ENCODE data around the gene LHFPL3. TPM values are rescaled to one million over a fixed set of nuclear protein-coding genes. Genes with fewer than 3 reads are reported as not detected.

Gene LHFPL3
- total and polyA plus RNA-seq, 2 experiments from 2014 or later, result not detected

DNA sequence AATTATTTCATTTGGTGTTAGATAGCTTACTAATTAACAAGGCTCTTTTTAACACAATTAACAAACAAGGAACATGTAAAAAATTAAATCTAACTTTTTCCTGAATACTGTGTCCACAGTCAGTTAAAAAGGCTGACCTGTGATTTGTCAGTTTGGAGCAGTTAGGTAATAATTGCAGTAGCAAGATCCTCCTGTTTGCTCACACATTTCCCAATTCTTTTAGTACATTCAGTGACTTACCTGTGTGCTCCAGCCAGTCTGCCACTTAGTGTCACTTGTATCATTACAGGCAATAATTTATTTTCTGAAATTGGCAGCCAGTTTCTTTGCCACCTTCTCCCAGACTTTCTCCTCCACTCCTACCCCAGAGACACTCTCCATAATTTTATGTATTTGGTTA lies 66.8 kb downstream of the LHFPL3 start:
- no peaks in the 10 kb centered on the region for H3F3A ChIP-seq (ENCODE audit: insufficient read depth)
- no peaks in the 10 kb centered on the region for H3K4me1 ChIP-seq (ENCODE audit: insufficient read depth)
- H3K9me2 ChIP-seq (ENCODE audit: insufficient read depth), result no peaks in the 10 kb centered on the region
- no peaks in the 10 kb centered on the region for H3K79me2 ChIP-seq (ENCODE audit: insufficient read depth)
- H3K27ac ChIP-seq, result no peak overlapping the region
- in situ Hi-C loops (cut with MboI), result no loop called here
- H3K4me3 ChIP-seq, result no peak overlapping the region
- no peak for DNase-seq
- no peak overlapping the region for H3K9ac ChIP-seq
- no peaks in the 10 kb centered on the region for H4K20me1 ChIP-seq (ENCODE audit: insufficient read depth)
- H3K9me3 ChIP-seq (ENCODE audit: low read depth), result no peaks in the 10 kb centered on the region
- H3K36me3 ChIP-seq (ENCODE audit: low read depth), result no peaks in the 10 kb centered on the region
- TF ChIP-seq EZH2 (IDR thresholded peaks at IDR 0.05; ENCODE audit: insufficient read depth, poor library complexity, severe bottlenecking) (no peak), EZH2phosphoT487 (IDR thresholded peaks at IDR 0.05; ENCODE audit: insufficient read depth, low read depth) (no peak)
- no peak overlapping the region for H3K4me2 ChIP-seq (ENCODE audit: unreplicated experiment)
- H2AFZ ChIP-seq, result no peak overlapping the region
- no peaks in the 10 kb centered on the region for H3K27me3 ChIP-seq (replicated peaks; ENCODE audit: insufficient read depth)

DNA sequence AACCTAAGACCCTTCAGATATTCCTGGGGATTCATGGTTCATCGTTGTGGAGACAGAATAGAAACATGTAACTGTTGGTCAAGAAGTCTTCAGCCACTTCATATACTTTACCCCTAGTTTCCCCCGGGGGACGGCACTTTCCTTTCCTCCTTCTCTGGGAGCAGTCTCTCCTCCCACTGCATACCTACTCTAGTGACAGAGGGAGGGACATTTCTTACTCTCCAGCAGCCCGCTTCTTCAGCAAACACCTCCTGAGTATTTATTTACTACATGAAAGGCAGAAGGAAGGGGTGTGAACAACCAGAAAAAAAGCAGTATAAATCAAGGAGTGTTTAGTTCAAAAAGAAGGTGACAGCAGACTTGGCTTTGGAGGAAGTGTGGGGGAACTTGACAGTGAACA lies 69.0 kb downstream of the LHFPL3 start:
- no peak for DNase-seq
- H3F3A ChIP-seq (ENCODE audit: insufficient read depth), result no peaks in the 10 kb centered on the region
- no peak overlapping the region for H3K4me3 ChIP-seq
- H4K20me1 ChIP-seq (ENCODE audit: insufficient read depth), result no peaks in the 10 kb centered on the region
- H3K27me3 ChIP-seq (replicated peaks; ENCODE audit: insufficient read depth), result no peaks in the 10 kb centered on the region
- H2AFZ ChIP-seq, result no peak overlapping the region
- H3K79me2 ChIP-seq (ENCODE audit: insufficient read depth), result no peaks in the 10 kb centered on the region
- H3K9me3 ChIP-seq (ENCODE audit: low read depth), result no peaks in the 10 kb centered on the region
- 2% methylated on average over 4 of the region's 4 CpGs for WGBS, 2 experiments (ENCODE audit: low coverage in 1 of 2, low lambda C conversion rate in 2 of 2, missing lambda C conversion rate in 2 of 2)
- H3K27ac ChIP-seq, result no peak overlapping the region
- H3K4me2 ChIP-seq (ENCODE audit: unreplicated experiment), result no peak overlapping the region
- in situ Hi-C loops (cut with MboI), result no loop called here
- H3K36me3 ChIP-seq (ENCODE audit: low read depth), result no peaks in the 10 kb centered on the region
- H3K9ac ChIP-seq, result no peak overlapping the region
- TF ChIP-seq EZH2 (IDR thresholded peaks at IDR 0.05; ENCODE audit: insufficient read depth, poor library complexity, severe bottlenecking) (no peak), EZH2phosphoT487 (IDR thresholded peaks at IDR 0.05; ENCODE audit: insufficient read depth, low read depth) (no peak)
- H3K9me2 ChIP-seq (ENCODE audit: insufficient read depth), result no peaks in the 10 kb centered on the region
- H3K4me1 ChIP-seq (ENCODE audit: insufficient read depth), result no peaks in the 10 kb centered on the region

DNA sequence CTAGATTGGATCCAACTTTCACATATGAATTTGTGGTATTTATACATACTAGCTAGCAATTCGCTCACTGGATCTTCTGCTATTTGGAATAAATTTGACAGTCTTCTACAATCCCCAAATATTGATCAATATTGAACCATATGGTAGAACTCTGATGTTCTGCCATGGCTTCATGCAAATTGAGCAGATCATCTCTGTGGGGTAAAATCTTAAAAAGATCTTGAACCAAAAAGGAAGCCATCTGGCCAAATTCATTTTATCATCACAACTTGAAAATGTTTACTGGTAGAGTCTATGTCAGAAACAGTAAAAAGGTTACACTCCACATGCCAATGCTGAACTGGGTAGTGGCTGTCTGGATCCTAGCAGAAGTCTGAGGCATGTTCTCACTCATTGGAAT lies 80.0 kb downstream of the LHFPL3 start:
- Histone ChIP-seq H3F3A (ENCODE audit: insufficient read depth) (no peaks in the 10 kb centered on the region), H3K9me3 (ENCODE audit: low read depth) (no peaks in the 10 kb centered on the region), H3K27me3 (replicated peaks; ENCODE audit: insufficient read depth) (no peaks in the 10 kb centered on the region), H3K9ac (no peak overlapping the region), H3K4me3 (no peak overlapping the region), H3K27ac (no peak overlapping the region), H3K4me1 (ENCODE audit: insufficient read depth) (no peaks in the 10 kb centered on the region), H3K36me3 (ENCODE audit: low read depth) (no peaks in the 10 kb centered on the region), H2AFZ (no peak overlapping the region), H3K79me2 (ENCODE audit: insufficient read depth) (no peaks in the 10 kb centered on the region), H3K4me2 (ENCODE audit: unreplicated experiment) (no peak overlapping the region), H3K9me2 (ENCODE audit: insufficient read depth) (no peaks in the 10 kb centered on the region), H4K20me1 (ENCODE audit: insufficient read depth) (no peaks in the 10 kb centered on the region)
- WGBS, 2 experiments (ENCODE audit: low coverage in 1 of 2, low lambda C conversion rate in 2 of 2, missing lambda C conversion rate in 2 of 2), result 34 to 44% methylated on average over 1 of the region's 1 CpG
- in situ Hi-C loops (cut with MboI), result no loop called here
- DNase-seq, result no peak
- TF ChIP-seq EZH2 (IDR thresholded peaks at IDR 0.05; ENCODE audit: insufficient read depth, poor library complexity, severe bottlenecking) (no peak), EZH2phosphoT487 (IDR thresholded peaks at IDR 0.05; ENCODE audit: insufficient read depth, low read depth) (no peak)

DNA sequence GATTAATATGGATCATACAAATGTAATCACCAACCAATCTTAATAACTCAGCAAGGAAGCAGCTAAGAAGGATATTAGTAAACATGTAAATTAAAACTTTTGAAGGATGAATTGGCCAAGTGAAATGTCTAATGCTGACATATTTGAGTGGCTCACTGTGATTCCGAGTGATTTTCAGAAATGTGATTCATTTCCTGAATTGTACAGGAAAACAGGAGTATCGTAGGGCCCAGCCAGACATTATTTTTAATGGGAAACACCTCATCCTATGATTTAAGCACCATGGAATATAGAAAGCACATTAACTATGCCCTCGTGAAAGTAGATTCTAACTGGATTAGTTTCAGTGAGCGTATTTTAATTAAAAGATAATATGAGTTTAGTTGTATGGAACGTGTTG lies 82.3 kb downstream of the LHFPL3 start:
- H3K9ac ChIP-seq, result no peak overlapping the region
- 13 to 15% methylated on average over 5 of the region's 5 CpGs for WGBS, 2 experiments (ENCODE audit: low coverage in 1 of 2, low lambda C conversion rate in 2 of 2, missing lambda C conversion rate in 2 of 2)
- no peaks in the 10 kb centered on the region for H3K27me3 ChIP-seq (replicated peaks; ENCODE audit: insufficient read depth)
- no peaks in the 10 kb centered on the region for H4K20me1 ChIP-seq (ENCODE audit: insufficient read depth)
- no peaks in the 10 kb centered on the region for H3K4me1 ChIP-seq (ENCODE audit: insufficient read depth)
- in situ Hi-C loops (cut with MboI), result no loop called here
- H3K4me2 ChIP-seq (ENCODE audit: unreplicated experiment), result no peak overlapping the region
- H3K27ac ChIP-seq, result no peak overlapping the region
- H3K36me3 ChIP-seq (ENCODE audit: low read depth), result no peaks in the 10 kb centered on the region
- H3K9me3 ChIP-seq (ENCODE audit: low read depth), result no peaks in the 10 kb centered on the region
- no peak overlapping the region for H2AFZ ChIP-seq
- H3K79me2 ChIP-seq (ENCODE audit: insufficient read depth), result no peaks in the 10 kb centered on the region
- TF ChIP-seq EZH2 (IDR thresholded peaks at IDR 0.05; ENCODE audit: insufficient read depth, poor library complexity, severe bottlenecking), result no peak
- no peak for TF ChIP-seq EZH2phosphoT487 (IDR thresholded peaks at IDR 0.05; ENCODE audit: insufficient read depth, low read depth)
- H3K9me2 ChIP-seq (ENCODE audit: insufficient read depth), result no peaks in the 10 kb centered on the region
- no peak overlapping the region for H3K4me3 ChIP-seq
- DNase-seq, result no peak
- no peaks in the 10 kb centered on the region for H3F3A ChIP-seq (ENCODE audit: insufficient read depth)

DNA sequence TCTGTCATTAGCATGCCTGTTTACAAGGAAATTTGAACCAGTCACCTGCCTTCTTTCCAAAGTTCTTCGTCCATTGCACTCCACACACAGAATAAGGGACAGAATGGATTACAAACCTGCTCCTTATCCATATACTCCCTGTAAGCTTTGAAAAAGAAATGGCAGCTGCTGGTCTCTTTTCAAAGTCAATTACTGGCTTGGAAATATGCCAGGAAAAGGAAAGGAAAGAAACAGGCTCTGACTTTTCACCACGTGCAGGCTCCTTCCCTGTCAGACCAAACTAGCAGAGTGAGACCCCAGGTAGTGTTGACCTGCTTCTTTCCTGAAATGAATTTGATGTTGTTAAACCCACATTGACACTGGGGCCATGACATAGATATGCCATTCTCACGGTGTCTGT lies 84.5 kb downstream of the LHFPL3 start:
- H3K27me3 ChIP-seq (replicated peaks; ENCODE audit: insufficient read depth), result no peaks in the 10 kb centered on the region
- no peak overlapping the region for H3K4me2 ChIP-seq (ENCODE audit: unreplicated experiment)
- no peaks in the 10 kb centered on the region for H3K4me1 ChIP-seq (ENCODE audit: insufficient read depth)
- no peaks in the 10 kb centered on the region for H4K20me1 ChIP-seq (ENCODE audit: insufficient read depth)
- no peaks in the 10 kb centered on the region for H3F3A ChIP-seq (ENCODE audit: insufficient read depth)
- H3K36me3 ChIP-seq (ENCODE audit: low read depth), result no peaks in the 10 kb centered on the region
- no peak overlapping the region for H2AFZ ChIP-seq
- no peaks in the 10 kb centered on the region for H3K79me2 ChIP-seq (ENCODE audit: insufficient read depth)
- in situ Hi-C loops (cut with MboI), result no loop called here
- H3K4me3 ChIP-seq, result no peak overlapping the region
- H3K9me3 ChIP-seq (ENCODE audit: low read depth), result no peaks in the 10 kb centered on the region
- no peak overlapping the region for H3K9ac ChIP-seq
- WGBS, 2 experiments (ENCODE audit: low coverage in 1 of 2, low lambda C conversion rate in 2 of 2, missing lambda C conversion rate in 2 of 2), result 24 to 26% methylated on average over 3 of the region's 3 CpGs
- no peak overlapping the region for H3K27ac ChIP-seq
- TF ChIP-seq EZH2phosphoT487 (IDR thresholded peaks at IDR 0.05; ENCODE audit: insufficient read depth, low read depth) (no peak), EZH2 (IDR thresholded peaks at IDR 0.05; ENCODE audit: insufficient read depth, poor library complexity, severe bottlenecking) (no peak)
- no peak for DNase-seq
- no peaks in the 10 kb centered on the region for H3K9me2 ChIP-seq (ENCODE audit: insufficient read depth)

All from GM23248 (cell line).